ENCODE measurements around the gene MEGF11.

Gene MEGF11

DNA sequence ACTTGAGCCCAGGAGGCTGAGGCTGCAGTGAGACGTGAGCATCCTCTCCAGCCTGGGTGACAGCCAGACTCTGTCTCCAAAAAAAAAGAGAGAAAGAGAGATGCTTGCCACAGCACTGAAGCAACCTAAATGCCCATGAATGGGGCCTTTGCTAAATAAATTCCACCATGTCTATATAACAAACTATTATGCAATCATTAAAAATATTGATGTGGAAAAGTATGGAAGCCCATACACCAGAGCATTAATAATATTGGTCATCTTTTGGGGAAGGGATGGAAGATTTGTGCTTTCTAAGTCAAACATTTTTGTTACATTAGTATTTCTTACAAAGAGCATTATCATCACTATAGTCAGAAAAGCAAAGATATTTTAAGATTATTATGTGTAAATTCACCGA, 116.6 kb downstream of the MEGF11 start:
- no peak for DNase-seq

DNA sequence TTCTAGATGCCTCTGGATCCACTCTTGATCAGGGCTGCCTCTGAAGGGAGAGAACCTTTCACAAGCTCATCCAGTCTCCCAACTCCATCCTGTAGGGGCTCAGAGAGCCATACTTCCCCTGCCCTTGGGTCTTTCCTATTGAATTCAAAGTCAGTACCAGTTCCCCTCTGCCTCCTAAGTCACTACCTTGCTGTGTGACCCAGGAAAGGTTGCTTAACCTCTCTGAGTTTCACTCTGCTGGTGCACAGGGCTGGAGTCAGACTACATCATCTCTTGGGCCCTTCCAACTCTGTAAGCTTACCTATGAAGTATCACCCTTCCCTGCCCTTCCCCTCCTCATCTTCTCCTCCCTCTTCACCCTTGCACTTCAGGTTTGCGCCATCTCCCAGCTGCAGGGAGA, 117.9 kb downstream of the MEGF11 start:
- DNase-seq: no peak

- DNase-seq: no peak
Observed at GRCh38 chr15:66134284-66134683, 119.3 kb downstream of the MEGF11 start.

GRCh38 chr15:66133247-66133885, 120.2 kb downstream of the MEGF11 start:
- no peak for DNase-seq

GRCh38 chr15:66132251-66132816, 121.2 kb downstream of the MEGF11 start:
- no peak for DNase-seq

GRCh38 chr15:66131831-66132230, 121.7 kb downstream of the MEGF11 start:
- DNase-seq: peak; percentile 19

GRCh38 chr15:66131200-66131599, 122.3 kb downstream of the MEGF11 start:
- no peak for DNase-seq

GRCh38 chr15:66130496-66131034, 123.0 kb downstream of the MEGF11 start:
- no peak for DNase-seq

- DNase-seq: no peak
Observed at GRCh38 chr15:66129586-66129985, 124.0 kb downstream of the MEGF11 start.

GRCh38 chr15:66128116-66128680, 125.4 kb downstream of the MEGF11 start:
- no peak for DNase-seq

- no peak for DNase-seq
Observed at GRCh38 chr15:66126456-66126855, 127.1 kb downstream of the MEGF11 start.

- DNase-seq: no peak
Observed at GRCh38 chr15:66126031-66126441, 127.5 kb downstream of the MEGF11 start.

DNA sequence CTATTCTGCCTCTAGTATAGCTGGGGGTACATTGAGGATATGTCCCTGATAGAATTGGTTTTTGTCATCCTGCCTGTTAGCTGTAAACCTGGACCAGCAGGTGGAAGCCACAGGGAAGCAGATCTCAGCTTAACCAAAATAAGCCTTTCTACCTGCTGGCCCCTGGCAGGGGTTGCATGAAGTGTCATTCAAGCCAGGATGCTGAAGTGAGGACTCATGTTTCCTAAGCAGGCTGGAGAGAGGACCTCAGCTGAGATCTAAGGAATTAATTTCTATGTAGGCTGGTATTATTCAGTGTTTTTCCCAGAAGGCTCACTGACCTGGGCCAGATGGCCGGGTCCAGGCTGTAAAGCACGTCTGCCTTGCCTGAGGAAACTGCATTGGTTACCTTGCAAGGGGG, 128.9 kb downstream of the MEGF11 start:
- no peak for DNase-seq

DNA sequence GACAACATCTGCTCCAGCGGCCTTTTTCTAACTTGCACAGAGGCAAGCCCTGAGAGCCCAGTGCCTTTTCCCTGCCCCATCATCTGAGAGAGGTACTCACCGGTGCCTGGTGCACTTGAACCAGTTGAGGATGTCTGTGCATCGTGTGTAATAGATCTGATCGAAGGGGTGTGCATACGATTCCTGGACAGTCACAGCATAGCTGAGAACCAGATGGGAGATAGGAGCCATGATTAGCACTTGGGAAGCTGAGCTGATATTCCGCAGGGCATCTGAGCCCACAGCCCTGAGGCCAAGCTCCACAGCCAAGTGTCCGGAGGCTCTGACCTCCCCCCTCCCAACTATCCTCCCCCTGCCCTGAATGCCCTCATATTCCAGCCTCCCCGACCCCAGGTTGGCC, 129.8 kb downstream of the MEGF11 start:
- no peak for DNase-seq

DNA sequence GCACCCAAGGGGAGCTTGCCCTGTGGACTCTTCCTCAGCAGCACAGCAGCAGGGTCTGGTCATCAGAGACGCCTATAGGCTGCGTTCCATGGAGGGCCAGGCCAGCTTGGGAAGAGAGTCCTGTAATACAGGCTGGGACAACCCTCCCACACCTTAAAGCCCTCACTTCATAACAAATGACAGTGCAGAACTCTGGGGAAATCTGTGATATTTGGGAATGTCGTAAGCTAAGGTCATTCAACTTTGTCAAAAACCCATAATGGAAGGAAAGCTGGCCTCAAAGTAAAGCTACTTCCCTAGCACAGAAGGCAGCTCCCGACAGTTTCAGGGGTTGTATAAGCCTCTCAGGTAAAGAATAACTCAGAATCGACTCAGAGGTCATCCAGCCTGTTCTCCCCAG, 133.1 kb downstream of the MEGF11 start:
- no peak for DNase-seq

DNA sequence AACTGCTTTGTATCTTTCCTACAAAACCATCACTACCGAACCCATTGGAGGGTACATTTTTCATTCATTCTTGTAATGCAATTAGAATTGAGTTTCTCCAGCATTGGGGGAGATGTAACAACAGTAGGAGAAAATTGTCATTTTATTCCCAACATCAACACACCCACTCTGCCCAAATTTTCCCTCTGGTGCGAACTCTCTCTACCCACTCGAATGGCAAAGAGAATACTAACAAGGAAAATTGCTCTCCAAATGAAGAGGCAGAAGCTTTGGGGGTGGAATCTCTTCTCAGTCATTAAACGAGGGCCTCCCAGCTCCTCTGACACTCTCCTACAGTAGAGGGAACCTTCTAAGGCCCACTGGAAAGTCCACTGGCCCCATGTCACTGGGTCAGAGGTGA, 135.7 kb downstream of the MEGF11 start:
- no peak for DNase-seq

DNA sequence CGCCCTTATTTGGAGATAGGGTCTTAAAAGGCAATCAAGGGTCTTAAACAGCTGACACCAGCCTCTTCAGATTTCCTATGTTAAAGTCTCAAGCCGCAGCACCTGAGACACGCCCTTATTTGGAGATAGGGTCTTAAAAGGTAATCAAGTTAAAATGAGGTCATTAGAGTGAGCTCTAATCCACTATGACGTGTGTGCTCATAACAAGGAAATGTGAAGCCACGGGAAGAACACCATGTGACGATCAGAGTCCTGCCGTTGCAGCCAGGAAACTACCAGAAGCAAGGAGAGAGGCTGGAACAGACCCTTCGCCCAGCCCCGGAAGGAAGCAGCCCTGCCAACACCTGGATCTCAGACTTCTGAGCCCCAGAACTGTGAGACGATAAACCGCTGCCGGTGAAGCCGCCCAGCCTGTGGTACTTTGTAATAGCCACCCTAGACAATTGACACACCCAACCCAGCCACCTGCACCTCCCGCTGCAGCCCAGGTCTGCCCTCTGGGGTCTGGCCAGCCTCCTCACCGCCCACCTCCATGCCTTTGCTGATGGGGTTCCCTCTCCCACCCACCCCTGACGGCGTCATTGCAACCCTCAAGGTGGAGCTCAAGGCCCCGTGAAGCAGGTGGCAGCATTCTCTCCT, 137.9 kb downstream of the MEGF11 start:
- DNase-seq: peak; percentile 50

DNA sequence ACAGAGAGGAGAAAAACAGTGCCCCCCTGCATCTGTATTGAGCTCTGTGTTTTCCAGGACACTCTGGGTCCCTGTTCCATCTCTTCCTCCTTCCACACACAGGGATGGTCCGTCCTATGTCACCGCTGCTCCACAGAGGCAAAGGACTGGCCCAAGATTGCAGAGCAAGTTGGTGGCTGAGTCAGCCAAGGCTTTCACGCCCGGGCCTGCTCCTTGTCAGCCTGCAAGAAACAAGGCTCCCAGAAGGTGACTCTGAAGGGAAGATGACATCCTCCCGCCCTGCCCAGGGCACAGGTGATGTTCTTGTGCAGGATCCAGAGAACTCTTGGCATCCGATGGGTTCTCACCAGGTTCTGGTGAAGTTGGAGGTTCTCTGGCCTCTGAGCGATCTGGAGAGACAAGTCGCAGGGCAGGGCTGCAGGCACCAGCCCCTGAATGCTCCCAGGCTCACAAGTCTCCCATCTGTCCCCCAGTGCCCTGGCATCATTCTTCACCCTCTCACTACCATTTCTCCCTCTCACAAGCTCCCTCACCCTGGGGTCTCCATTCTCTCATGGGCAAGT, 138.6 kb downstream of the MEGF11 start:
- DNase-seq: no peak

- no peak for DNase-seq
Observed at GRCh38 chr15:66112388-66112787, 141.2 kb downstream of the MEGF11 start.

DNA sequence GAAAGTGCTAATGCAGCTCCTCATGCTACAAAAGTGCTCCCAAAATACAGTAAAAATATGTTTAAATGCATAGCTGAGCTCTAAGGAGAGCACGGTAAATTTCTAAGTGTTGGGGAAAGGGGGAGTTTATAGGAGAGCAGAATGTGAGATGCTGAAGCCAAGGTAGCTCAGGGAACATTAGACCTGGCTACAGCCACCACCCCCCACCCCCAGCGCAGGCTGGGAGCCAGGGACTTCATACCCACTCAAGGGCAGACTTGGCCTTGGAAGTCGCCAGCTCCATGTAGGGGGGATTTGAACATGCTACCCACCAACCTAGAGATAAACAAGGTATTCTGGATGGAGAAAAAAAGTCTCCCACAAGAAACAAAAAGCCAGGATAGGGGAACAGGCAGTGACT, 142.2 kb downstream of the MEGF11 start:
- DNase-seq: no peak

GRCh38 chr15:66110864-66111263, 142.7 kb downstream of the MEGF11 start:
- DNase-seq: no peak

DNA sequence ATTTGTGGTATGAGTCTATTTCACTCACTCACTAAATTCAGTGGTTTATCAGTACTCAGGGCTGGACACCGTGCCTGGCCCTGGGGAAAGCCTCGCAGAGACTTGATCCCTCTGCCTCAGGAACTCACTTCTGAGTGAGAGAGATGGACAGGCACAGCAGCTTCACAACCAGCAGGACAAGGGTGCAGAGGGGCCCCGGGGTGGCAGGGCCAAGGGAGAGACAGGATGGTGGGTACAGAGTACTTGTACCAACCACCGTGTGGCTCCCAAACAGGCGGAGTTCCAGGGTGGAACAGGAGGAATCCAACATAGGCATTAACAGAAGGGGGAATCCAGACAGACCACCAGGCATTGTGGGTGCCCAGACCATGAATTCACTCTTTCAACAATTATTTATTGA, 143.7 kb downstream of the MEGF11 start:
- DNase-seq: no peak

- no peak for DNase-seq
Observed at GRCh38 chr15:66108483-66109265, 144.9 kb downstream of the MEGF11 start.
